Activated CD4-positive, alpha-beta T cell treated with anti-CD3 and anti-CD28 coated beads, Interleukin-2, amount 10 ng/mL, durations not matched to agents 24 days and 14 days (primary cell): ENCODE measurements around the gene ZNF548. TPM values are rescaled to one million over a fixed set of nuclear protein-coding genes. Genes with fewer than 3 reads are reported as not detected.

ENCODE experiments used
- DNase-seq: peaks from one replicate; pipeline ENCODE4 v3.0.0; 2022
- H3K27ac Mint-ChIP-seq: one replicate; pipeline ENCODE4 v1.8.0; 2022; ENCODE audit warnings: mild to moderate bottlenecking, mixed read lengths
- H3K27me3 Mint-ChIP-seq: one replicate; pipeline ENCODE4 v1.8.0; 2022; ENCODE audit warnings: mixed read lengths
- H3K36me3 Mint-ChIP-seq: one replicate; pipeline ENCODE4 v1.8.0; 2022; ENCODE audit warnings: low read depth, mild to moderate bottlenecking, mixed read lengths
- H3K4me1 Mint-ChIP-seq: one replicate; pipeline ENCODE4 v1.8.0; 2021; ENCODE audit warnings: mixed read lengths
- H3K4me3 Mint-ChIP-seq: one replicate; pipeline ENCODE4 v1.8.0; 2022; ENCODE audit warnings: mild to moderate bottlenecking, moderate library complexity, mixed read lengths
- H3K9me3 Mint-ChIP-seq: one replicate; pipeline ENCODE4 v1.8.0; 2021; ENCODE audit warnings: mixed read lengths
- intact Hi-C: fragments of 100-400 bp; cut with micrococcal nuclease; formaldehyde crosslinking; loops from one replicate; pipeline ENCODE4 v1.15.1; 2023
- total RNA-seq: library from RNA; stranded (reverse); gene quantifications from 2 replicates; pipeline ENCODE4 v1.2.3, GENCODE V29; 2022

The ZNF548 gene
- total RNA-seq, result 10.6 and 12.7 TPM in 2 replicates

DNA sequence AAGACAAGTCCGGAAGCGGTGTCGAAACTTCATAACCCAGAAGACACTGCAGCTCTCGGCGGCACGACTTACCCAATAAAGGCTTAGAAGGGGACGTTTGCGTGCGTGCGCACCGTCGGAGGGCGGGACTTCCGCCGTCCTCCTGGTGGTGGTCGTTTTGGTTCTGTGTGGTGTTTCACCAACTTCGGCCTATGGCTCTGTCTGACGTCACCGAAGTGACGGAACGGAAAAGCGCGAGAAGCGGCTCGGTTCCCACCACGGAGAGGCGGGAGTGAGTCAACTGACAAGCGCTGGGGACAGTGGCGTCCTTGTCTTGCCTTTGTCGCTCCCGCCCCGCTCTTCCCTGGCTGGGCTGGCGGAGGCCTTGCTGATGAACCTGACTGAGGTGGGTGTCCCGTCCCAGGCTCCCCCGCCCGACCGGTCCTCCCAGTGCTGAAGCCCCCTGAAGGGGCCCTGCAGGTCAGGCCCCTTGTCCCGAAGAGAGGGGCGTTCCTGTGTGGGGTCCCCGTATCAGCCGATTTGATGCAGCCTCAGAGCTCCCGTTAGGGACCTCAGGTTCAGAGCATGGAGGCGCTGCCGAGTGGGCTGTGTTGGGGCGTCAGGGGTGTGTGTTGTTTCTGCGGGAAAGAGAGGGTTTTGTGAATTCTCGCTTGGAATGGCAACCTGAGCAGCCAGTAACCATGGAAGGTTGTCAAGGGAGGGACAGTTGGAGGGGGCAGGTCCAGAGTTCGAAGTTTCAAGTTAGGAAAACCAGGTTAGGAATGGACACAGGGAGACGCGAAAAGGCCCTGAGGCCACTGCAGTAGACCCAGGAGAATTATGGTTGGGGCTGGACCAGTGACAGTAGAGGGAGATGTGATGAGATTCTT, at the start of gene ZNF548:
ZNF548 (plus strand) TSS at position 125 of the 869 bp plus-strand sequence; CDS start at position 371, 246 bp downstream.
- Mint-ChIP-seq H3K27ac (peak within 1 kb of the TSS; percentile 96), H3K36me3 (peaks cover 45% of the 10 kb centered on the region), H3K4me1 (peaks cover 23% of the 10 kb centered on the region), H3K9me3 (peaks cover 40% of the 10 kb centered on the region), H3K27me3 (no peaks in the 10 kb centered on the region), H3K4me3 (peak within 1 kb of the TSS; percentile 87)
- intact Hi-C loops, result loop anchor here (1.0 to 5.0 kb wide), 11 partner anchors 21 to 243 kb away; partner anchors contain the start of genes TRAPPC2B, ZNF17, ZNF211 and ZNF304
- peak; percentile 98 for DNase-seq

DNA sequence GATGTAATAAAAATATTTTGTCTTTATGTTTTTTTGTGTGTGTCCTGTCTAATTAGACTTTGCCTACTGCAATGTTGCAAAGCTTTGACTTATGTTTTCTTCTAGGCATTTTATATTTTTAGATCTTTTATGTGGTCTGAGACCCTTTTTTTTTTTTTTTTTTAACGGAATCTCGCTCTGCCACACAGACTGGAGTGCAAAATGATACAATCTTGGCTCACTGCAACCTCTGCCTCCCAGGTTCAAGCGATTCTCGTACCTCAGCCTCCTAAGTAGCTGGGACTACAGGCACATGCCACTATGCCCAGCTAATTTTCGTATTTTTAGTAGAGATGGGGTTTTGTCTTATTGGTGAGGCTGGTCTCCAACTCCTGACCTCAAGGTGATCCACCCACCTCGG, 47.1 kb upstream of the ZNF548 start:
- Mint-ChIP-seq H3K9me3 (peaks cover 21% of the 10 kb centered on the region), H3K4me3 (no peak overlapping the region), H3K27me3 (no peaks in the 10 kb centered on the region), H3K27ac (no peak overlapping the region), H3K36me3 (peaks cover 2% of the 10 kb centered on the region), H3K4me1 (no peaks in the 10 kb centered on the region)
- no peak for DNase-seq
- intact Hi-C loops, result no loop called here

DNA sequence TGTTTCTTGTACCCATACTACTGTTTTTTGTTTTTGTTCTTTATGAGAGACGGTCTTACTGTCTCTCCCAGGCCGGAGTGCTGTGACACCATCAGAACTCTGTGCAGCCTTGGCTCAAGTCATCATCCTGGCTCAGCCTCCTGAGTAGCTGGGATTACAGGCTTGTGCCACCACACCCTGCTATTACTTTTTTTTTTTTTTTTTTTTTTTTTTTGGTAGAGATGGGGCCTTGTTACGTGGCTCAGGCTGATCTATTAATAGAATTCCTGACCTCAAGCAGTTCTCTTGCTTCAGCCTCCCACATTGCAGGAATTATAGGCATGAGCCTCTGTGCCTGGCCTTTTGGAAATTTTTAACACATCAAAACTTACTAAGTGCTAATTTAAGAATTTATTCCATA, 41.5 kb upstream of the ZNF548 start:
- peaks cover 24% of the 10 kb centered on the region for H3K4me1 Mint-ChIP-seq

DNA sequence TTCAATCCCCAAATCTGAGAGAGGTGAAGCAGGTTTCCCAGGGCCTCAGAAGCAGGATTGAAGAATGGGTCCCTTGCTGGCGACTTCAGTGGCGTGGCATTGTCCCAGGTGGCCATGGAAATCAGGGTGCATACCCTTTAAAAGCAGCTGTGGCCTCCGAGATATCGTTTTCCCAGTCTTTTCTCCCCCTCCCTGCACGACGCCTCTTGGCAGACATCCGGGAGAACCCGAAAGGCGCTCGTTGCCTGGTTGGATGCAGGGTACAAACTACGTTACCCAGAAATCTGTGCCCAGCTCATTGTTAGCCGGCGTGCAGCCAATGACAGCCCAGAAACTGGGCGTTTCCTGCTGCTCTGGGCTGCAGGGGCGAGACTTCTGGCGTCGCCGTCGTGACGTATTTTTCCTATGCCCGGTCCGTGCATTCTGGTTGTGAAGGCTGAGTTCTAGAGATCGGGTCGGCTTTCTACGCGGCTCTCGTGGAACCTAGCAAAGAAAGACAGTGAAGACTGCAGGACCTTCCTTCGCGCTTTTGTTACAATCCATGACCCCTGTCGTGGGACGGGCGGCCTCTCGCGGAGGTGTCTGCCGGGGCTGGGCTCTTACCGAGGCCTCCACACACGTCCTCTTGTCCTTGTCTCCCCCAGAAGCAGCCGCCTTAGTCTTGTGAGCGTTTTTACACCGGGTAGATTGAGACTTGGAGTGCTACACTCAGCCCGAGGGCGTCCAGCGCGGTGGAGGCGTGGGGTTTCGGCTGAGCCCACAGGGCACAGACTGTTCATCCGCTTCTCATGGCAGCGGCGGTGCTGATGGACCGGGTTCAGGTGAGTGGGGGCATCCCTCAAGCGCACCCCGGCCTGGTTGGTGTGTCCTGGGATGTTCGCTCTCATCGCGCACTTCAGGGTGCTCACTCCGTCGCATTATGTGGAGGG, 38.5 kb upstream of the ZNF548 start, which contains the start of gene ZNF304:
ZNF304 (plus strand) TSS at position 395 of the 929 bp plus-strand sequence; CDS start at position 789, 394 bp downstream.
- H3K36me3 Mint-ChIP-seq, result peaks cover 53% of the 10 kb centered on the region
- H3K27me3 Mint-ChIP-seq, result no peaks in the 10 kb centered on the region
- peaks cover 41% of the 10 kb centered on the region for H3K9me3 Mint-ChIP-seq
- peak; percentile 96 for DNase-seq
- H3K4me3 Mint-ChIP-seq, result peak within 1 kb of the TSS; percentile 93
- intact Hi-C loops, result loop anchor here (1.0 kb wide), 5 partner anchors 12 to 111 kb away; partner anchors contain the start of genes TRAPPC2B, ZNF460, ZNF543 and ZNF547
- H3K27ac Mint-ChIP-seq, result peak within 1 kb of the TSS; percentile 91
- peaks cover 29% of the 10 kb centered on the region for H3K4me1 Mint-ChIP-seq

More for the DNA sequence above, 41.5 kb upstream of the ZNF548 start:
- Mint-ChIP-seq H3K9me3 (peaks cover 17% of the 10 kb centered on the region), H3K27ac (no peak overlapping the region), H3K36me3 (peaks cover 23% of the 10 kb centered on the region), H3K27me3 (no peaks in the 10 kb centered on the region), H3K4me3 (no peak overlapping the region)
- DNase-seq, result no peak
- intact Hi-C loops, result no loop called here

- Mint-ChIP-seq H3K27ac (peak overlapping the region; percentile 91), H3K27me3 (no peaks in the 10 kb centered on the region), H3K4me1 (peaks cover 29% of the 10 kb centered on the region), H3K9me3 (peaks cover 40% of the 10 kb centered on the region), H3K36me3 (peaks cover 60% of the 10 kb centered on the region), H3K4me3 (peak overlapping the region; percentile 93)
- intact Hi-C loops, result loop anchor here (1.0 kb wide), 5 partner anchors 11 to 112 kb away; partner anchors contain the start of genes TRAPPC2B, ZNF460, ZNF543 and ZNF547
- no peak for DNase-seq
Measured at GRCh38 chr19:57351867-57352266, 37.8 kb upstream of the ZNF548 start.

GRCh38 chr19:57355916-57356315, 33.7 kb upstream of the ZNF548 start:
- Mint-ChIP-seq H3K36me3 (peaks cover 85% of the 10 kb centered on the region), H3K4me3 (no peak overlapping the region), H3K9me3 (peaks cover 48% of the 10 kb centered on the region), H3K27me3 (no peaks in the 10 kb centered on the region), H3K4me1 (peaks cover 22% of the 10 kb centered on the region), H3K27ac (no peak overlapping the region)
- no peak for DNase-seq
- intact Hi-C loops, result no loop called here

DNA sequence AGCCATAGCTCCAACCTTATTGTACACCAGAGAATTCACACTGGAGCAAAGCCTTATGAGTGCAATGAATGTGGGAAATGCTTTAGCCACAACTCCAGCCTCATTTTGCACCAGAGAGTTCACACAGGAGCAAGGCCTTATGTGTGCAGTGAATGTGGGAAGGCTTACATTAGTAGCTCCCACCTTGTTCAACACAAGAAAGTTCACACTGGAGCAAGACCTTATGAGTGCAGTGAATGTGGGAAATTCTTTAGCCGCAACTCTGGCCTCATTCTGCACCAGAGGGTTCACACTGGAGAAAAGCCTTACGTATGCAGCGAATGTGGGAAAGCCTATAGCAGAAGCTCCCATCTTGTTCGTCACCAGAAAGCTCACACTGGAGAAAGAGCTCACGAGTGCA, 32.2 kb upstream of the ZNF548 start:
- Mint-ChIP-seq H3K27ac (no peak overlapping the region), H3K4me1 (peaks cover 12% of the 10 kb centered on the region), H3K9me3 (peaks cover 41% of the 10 kb centered on the region), H3K27me3 (no peaks in the 10 kb centered on the region), H3K36me3 (peaks cover 71% of the 10 kb centered on the region), H3K4me3 (no peak overlapping the region)
- no peak for DNase-seq
- intact Hi-C loops, result no loop called here

- H3K36me3 Mint-ChIP-seq, result peaks cover 66% of the 10 kb centered on the region
- H3K4me1 Mint-ChIP-seq, result peaks cover 14% of the 10 kb centered on the region
- H3K27me3 Mint-ChIP-seq, result peaks cover 3% of the 10 kb centered on the region
- H3K4me3 Mint-ChIP-seq, result no peak overlapping the region
- peaks cover 41% of the 10 kb centered on the region for H3K9me3 Mint-ChIP-seq
- no peak for DNase-seq
- H3K27ac Mint-ChIP-seq, result no peak overlapping the region
- intact Hi-C loops, result no loop called here
Measured at GRCh38 chr19:57359300-57359699, 30.4 kb upstream of the ZNF548 start.

GRCh38 chr19:57362419-57362818, 27.2 kb upstream of the ZNF548 start:
- H3K36me3 Mint-ChIP-seq, result peaks cover 43% of the 10 kb centered on the region
- DNase-seq, result no peak

GRCh38 chr19:57362997-57363687, 26.5 kb upstream of the ZNF548 start, which contains the start of the genes TRAPPC2B and ZNF547:
Gene TRAPPC2B, plus strand, starts transcription at chr19:57363551. Its CDS starts 1,283 bp downstream, at chr19:57364834.
Gene ZNF547, plus strand, starts transcription at chr19:57363551. Its CDS starts 5,005 bp downstream, at chr19:57368556.
- Mint-ChIP-seq H3K9me3 (peaks cover 22% of the 10 kb centered on the region), H3K36me3 (peaks cover 36% of the 10 kb centered on the region), H3K4me3 (peak within 1 kb of the TSS; percentile 87), H3K4me1 (peaks cover 14% of the 10 kb centered on the region), H3K27me3 (peaks cover 3% of the 10 kb centered on the region), H3K27ac (peak within 1 kb of the TSS; percentile 92)
- peak; percentile 100 for DNase-seq
- intact Hi-C loops, result loop anchor here (1.0 to 5.0 kb wide), 9 partner anchors 12 to 1221 kb away; partner anchors contain the start of genes ZNF17, ZNF264, ZNF304 and ZNF444

More at GRCh38 chr19:57362419-57362818, 27.2 kb upstream of the ZNF548 start:
- peaks cover 21% of the 10 kb centered on the region for H3K9me3 Mint-ChIP-seq
- peaks cover 14% of the 10 kb centered on the region for H3K4me1 Mint-ChIP-seq
- H3K27ac Mint-ChIP-seq, result peak overlapping the region; percentile 92
- no peak overlapping the region for H3K4me3 Mint-ChIP-seq
- intact Hi-C loops, result loop anchor here (2.0 to 5.0 kb wide), 2 partner anchors 72 to 1220 kb away; partner anchors contain the start of genes ZNF444 and ZNF749
- H3K27me3 Mint-ChIP-seq, result peaks cover 3% of the 10 kb centered on the region

GRCh38 chr19:57363688-57364181, 25.9 kb upstream of the ZNF548 start:
- peaks cover 14% of the 10 kb centered on the region for H3K4me1 Mint-ChIP-seq
- no peak for DNase-seq
- peaks cover 27% of the 10 kb centered on the region for H3K9me3 Mint-ChIP-seq
- intact Hi-C loops, result loop anchor here (1.0 to 5.0 kb wide), 9 partner anchors 12 to 1221 kb away; partner anchors contain the start of genes ZNF17, ZNF264, ZNF304 and ZNF444
- peaks cover 3% of the 10 kb centered on the region for H3K27me3 Mint-ChIP-seq
- peaks cover 31% of the 10 kb centered on the region for H3K36me3 Mint-ChIP-seq
- peak overlapping the region; percentile 92 for H3K27ac Mint-ChIP-seq
- peak overlapping the region; percentile 87 for H3K4me3 Mint-ChIP-seq

- Mint-ChIP-seq H3K36me3 (peaks cover 35% of the 10 kb centered on the region), H3K4me3 (no peak overlapping the region), H3K27ac (no peak overlapping the region), H3K9me3 (peaks cover 27% of the 10 kb centered on the region), H3K4me1 (peaks cover 14% of the 10 kb centered on the region), H3K27me3 (peaks cover 3% of the 10 kb centered on the region)
- no peak for DNase-seq
- intact Hi-C loops, result no loop called here
Measured at GRCh38 chr19:57366776-57367175, 22.9 kb upstream of the ZNF548 start.
